AG08395 (cell line): ENCODE measurements around the gene NR2F1.
A peak's percentile ranks its signal among the peaks of the same experiment; 100 is the strongest.

Experiments
- DNase-seq: peaks from one replicate; pipeline ENCODE4 v3.0.0; 2012; ENCODE audit warnings: mixed read lengths, low spot score

NR2F1 gene

DNA sequence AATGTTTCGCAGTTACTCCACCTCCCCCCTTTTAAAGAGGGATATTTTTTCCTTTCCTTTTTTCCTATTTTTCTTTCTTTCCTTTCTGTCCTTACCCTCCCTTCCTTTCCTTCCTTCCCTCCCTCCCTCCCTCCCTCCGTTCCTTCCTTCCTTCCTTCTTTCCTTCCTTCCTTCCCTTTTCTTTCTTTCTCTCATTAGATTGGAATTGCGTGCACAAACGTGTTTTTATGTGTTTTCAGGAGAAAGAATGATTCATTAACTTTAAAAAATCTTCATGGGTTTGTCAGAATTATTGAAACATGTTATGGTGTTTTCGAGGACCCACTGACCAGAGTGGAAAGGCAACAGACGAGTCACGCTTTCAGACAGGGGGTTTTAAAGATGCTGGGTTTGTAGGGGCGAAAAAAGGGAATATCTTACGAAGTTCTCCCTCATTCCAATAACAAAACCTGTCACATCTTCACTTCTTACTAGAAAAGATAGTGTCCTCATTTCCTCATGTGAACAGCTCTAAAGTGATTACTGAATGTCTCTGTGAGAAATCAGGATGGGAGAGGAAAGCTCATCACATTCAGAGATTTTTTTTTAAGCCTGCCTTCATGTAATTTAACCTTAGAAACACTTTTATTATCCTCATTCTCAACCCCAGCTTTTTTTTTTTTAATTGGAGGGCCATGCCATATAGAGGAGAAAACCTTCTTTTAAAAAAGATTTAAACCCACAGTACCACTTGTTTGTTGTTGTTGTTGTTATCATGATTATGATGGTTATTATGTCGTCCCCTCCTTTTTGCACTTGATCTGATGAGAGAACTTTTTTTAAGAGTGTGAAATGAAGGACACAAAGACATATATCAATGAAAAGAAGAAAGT, 21.9 kb downstream of the NR2F1 start:
- no peak for DNase-seq

DNA sequence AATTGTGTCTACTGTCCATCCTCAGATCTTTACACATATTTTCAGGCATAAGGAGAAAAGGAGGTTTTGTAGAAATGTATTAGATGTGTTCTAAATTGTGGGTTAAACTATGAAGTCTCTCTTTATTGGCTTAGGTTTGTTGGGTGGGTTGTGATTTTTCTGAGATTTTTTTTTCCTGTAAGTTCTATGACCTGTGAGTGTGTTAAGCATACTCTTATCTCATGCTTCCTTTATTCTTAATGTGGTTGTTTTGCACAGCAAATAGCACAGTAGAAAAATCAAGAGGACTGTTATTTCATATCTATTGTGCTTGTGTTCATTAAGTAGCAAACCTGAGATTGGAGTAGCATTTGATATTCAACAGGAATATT, 23.3 kb downstream of the NR2F1 start:
- DNase-seq, result no peak

DNA sequence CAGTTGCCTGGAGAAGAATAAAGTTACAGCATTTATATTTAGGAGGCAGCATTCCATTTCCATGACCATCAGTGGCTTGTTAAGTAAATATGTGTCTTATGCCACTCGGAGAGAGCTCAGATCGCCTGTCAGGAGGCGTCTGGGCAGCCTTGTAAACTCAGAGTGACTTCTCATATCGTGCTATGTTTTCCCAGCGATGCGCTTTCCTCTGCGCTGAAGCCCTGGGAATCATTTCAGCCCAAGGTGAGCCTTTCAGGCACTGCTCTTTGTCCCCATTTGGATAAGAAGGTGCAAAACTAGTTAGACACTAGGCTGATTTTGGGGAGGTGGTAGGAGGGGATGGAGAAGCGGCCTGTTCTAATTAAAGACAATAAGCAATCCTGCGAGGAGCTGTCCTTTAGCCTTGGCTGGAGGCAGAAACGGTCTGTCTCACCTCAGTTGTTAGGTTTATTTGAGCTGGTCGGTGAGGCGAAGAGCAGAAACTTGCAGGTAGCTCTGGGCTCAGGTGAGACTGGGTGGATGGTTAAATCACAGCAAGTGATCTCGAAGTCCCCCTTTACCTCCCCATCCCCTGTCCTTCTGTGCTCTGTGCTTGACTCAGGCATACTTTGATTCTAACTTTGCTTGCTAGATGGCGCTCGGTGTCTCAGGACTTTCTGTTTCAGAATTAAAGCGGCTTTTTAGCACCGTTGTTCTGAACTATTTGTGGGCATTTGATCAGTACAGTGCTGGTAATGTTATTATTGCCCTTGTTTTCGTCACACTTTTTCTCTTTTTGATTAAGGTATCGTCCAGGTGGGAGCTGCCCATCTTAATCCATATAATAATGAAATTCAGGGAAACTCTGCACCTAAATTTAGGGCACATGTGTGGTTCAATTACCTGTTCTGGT, 24.6 kb downstream of the NR2F1 start:
- DNase-seq, result peak; percentile 49

DNA sequence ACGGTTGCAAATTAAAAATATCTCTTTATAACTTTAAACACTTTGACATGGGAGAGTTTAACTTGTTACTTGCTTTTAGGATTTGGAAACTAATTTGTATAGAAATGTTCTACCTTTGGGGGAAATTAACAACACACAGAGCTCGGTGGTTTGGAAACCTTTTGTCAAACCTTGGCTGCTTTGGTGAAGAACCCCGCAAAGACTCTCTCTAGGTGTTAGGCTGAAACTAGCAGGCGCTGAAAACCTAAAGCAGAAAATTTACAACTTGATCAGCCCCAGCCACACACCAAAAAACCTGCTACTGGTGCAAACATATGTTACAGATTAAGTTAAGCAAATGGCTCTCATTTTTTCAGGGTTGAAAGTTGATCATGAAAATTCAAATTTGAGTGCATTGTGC, 25.8 kb downstream of the NR2F1 start:
- no peak for DNase-seq

DNA sequence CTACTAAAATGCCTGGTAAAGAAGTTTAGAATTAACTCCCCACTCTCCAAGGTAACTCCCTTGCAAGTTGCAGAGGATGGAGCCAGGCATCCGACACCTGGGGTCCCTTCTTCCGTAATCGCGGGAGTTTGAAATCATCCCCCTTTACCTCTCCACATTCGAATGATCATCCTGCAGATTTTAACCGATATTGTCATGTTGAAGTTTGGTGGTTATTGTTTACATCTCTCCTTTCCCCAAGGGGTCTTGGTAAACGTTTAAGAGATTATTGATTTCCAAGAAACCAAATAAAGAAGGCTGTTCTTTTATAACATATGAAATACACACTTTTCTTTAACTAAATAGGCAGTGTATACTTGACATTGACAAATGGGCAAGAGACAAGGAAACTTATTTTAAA, 26.7 kb downstream of the NR2F1 start:
- DNase-seq, result no peak

DNA sequence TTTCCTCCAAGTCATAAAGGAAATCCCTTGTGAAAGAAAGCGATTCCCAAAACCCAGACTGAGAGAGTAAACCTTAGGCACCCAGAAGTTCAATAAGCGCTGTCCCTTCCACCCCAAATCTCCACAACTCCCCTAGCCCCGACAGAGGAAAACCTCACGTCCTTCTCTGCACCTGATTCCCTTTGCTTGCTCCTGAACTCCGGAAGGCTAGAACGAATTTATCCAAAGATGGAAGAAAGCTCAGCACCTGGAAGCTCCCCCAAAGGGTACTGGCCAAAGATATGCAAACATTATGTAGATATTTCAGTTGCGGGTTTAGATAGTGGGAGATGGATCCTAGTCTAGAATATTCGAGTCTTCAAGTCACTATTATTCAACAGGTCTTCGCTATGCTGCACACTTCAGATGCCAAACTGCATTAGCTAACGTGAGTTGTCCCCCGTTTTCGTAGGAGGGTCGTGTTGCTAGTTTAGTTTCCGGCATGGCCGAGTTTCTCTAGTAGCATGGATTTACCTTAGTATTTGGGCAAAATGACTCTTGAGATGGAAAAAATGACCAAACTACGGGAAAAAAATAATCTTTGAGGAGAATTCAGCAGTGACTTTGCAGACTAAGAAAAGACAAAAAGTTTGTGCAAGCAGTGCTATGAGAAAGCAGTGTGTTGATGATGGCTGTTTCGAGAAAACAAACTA, 27.7 kb downstream of the NR2F1 start:
- no peak for DNase-seq

DNA sequence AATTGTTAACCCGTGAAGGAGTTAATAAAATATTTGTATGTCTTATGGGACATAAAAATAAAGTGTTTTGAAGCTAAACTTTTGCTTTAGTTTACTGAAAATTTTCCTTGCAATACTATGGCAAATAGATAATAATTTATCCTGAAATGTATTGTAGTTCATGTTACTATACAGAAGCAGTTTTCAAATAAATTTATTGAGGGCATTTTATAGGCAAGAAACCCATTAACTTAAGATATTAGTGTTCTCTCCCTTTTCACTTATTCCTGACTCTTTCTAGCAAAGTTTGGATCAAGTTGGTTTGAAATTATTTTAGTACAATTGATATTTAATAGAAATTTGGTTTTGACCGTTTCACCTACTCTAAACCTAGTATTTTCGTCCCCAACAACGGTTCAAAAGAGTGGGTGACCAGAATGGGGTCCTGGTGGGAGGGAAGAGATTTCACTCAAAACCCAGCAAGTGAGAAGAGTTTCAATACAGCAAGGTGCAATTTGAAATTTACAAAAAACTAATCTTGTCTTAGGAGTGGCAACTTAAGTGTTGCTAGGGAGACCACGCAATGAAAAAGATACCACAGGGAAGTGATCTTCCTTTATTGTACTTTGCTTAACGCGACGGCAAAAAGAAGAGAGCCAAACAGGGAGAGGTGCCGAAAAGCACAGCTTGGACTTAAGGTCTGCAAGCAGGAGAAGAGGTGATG, 28.4 kb downstream of the NR2F1 start:
- no peak for DNase-seq

DNA sequence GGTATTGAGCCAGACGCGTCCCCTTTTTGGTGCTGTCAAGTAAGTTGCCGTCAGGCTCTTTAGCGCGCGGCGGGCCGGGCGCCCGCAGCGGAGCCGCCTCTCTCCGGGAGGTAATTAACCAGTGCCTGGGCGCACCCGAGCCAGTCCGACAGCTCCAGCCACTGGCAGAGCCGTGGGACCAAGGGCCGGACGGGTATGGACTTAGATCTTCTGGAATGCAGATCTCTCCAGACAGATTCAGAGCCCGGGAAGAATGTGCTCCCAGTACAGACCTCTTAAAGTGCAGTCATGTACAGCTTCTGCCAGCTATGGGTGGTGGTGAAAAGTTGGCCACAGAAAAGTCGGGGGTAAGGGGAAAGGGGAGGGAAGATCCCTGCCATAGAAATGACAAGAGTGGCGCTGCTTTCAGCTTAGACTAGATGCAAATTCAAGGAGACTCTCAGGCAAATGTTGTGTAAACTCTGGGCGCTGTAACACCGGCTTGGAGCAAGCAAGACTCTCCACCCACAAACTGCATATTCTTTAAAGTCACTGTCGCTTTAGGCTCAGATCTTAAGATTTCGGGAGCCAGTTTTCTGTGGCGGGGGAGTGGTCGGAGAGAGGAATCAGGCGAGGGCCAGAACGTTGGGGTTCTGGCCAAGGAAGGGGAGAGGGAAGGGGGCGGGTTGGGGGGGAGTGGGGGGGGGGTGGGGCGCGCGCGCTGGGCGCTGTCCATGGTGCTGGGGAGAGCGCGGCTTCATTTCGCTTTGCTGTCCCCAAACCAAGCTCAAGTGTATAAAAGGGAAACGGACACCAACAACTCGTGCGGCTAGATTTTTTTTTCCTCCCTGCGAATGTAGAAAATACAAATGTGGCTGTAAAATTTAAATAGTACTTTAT, 29.2 kb downstream of the NR2F1 start:
- DNase-seq, result no peak

DNA sequence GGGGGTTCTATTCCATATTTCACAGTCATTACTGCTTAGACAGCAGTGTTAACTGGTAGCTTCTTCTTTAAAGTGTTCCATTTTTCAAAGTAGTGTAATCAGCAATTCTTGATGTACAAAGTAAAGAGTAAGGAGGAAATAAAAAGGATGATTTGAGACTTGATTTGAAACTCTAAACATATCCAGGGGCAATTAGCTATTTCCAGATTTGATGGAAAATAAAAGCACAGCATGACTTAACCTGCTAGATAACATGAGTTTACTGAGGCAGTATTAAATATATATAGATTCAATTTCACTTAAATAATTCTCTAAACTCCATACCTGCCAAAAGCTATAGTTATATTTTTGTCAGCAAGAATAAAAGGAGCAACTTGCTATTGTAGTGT, 29.8 kb downstream of the NR2F1 start:
- no peak for DNase-seq

DNA sequence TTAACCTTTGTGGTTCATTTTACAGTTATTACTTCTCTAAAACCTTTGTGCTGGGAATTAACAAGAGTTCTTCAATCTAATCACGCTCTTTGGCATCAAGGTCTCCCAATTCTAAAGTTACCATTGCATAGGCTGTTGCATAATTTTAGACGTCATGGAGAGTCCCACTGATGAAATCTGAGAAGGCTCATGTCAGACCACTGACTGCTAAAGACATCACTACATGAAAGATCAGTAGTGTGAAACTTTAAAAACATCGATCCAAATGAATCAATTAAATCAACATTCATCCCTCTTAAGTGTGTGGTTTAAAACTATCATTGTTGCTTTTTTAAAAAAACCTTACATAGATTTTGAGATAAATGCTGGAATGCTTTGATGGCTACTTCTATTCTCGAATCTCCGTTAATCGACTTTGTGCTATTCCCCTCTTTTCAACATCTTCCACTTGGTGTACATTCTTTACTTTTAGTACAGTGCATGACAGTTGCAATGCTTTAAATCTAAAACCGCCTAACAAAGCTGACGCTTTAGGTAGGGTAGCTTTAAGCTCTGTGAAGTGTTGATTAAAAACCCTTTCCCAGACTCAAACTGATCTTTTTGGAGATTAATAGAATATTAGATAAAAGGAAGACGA, 33.6 kb downstream of the NR2F1 start:
- no peak for DNase-seq

DNA sequence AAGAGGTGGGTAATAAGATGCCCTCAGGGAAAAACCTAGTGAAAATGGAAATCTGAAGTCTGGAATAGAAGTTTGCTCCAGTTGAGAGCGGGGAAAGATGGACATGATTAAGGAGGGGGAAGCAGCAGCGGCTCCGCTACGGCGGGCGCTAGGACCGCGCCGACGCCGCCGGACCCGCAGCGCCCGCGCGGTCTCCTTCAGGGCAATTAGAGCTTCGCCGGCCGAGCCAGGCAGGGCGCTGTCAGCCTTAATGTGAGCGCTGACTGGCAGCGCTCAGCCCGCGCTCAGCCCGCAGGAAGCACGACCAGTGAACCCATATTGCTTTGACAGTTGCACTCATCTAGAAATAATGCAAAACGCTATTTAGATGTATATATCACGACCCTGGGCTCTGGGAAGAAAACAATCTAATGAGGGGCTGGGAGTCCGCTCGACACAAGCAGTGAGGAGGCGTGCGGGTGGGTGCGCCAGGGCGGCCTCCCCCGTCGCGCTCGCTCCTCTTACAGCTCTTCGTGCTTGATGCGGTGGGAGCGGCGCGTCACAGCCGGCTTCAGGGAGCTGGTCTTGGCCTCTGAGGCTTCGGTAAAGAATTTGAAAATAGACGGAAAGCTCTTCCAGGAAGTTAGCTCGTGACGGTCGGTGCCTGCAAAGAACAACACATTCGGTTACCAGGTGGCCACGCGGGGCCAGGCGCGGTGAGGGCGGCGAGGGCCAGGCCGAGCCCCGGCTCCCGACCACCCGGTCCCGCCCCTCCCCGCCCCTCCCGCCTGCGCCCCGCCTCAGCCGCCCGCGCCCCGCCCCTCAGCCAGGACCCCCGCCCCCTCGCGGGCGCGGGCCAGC, 37.7 kb downstream of the NR2F1 start:
- DNase-seq, result peak; percentile 65

DNA sequence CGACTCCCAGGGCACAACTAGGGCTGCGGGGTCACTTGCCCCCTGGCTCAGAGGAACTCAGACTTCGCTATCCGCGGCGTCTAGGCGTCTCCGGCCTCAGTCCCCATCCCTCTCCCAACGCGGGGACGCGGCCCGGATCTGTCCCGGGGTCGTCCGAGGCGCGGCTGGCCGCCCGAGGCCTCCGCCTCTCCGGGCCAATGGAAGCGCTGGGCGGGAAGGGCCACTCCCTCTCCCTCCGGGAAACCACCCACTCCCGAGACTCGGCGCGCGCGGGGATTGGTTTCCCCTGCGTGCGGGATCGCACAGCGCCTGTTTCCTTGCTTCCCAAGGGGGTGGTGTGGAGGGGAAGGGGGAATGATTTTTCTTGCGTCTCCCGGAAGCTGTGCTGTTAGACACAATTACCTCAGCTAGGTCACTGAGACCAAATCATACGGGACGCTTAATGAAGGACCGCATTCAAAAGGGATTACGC, 38.3 kb downstream of the NR2F1 start:
- peak; percentile 33 for DNase-seq

DNA sequence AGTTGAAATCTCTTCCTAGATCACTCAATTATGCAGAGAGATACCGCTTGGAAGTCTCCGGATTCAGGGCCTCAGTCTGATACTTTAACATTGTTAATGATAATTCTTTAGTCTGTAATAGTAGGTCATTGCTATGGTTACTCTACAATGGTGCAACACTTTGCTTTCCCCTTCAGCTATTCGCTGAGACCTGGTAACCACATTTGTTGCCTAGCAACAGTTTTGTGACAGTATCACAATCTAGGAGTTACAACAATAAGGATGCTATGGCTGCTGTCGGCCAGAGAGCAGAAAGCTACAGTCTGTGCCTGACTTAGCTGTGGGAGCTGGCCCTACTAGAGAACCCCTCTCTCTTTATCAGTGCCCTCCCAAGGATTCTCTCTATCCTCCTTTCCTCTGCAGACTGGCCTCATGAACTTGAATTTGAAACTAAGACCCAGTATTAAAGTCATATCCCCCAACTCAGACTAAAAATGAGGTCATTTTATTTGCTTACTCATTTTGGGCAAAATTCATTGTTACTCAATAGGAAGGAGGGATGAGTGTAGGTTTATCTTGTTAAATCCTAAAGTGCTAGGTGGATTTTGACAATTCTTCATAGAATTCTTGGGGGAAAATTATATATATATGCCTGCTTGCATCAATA, 39.3 kb downstream of the NR2F1 start:
- DNase-seq, result peak; percentile 44

DNA sequence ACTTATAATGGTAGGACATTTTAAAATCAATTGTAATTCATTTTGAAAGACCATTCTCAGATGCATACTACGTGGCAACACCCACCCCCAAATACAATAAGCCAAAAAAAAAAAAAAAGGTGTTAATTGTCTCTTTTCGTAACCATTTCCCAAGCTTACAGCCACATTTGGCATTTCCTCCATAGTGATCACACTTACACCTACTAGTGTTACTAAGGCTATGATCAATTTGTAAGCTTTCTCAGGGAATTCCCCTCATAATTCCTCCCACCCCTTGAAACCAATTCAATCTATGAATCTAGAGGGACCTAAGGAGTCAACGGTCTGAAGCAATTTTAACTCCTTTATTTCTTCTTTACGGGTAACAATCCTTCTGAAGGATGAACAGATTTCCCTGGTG, 40.1 kb downstream of the NR2F1 start:
- DNase-seq, result no peak

DNA sequence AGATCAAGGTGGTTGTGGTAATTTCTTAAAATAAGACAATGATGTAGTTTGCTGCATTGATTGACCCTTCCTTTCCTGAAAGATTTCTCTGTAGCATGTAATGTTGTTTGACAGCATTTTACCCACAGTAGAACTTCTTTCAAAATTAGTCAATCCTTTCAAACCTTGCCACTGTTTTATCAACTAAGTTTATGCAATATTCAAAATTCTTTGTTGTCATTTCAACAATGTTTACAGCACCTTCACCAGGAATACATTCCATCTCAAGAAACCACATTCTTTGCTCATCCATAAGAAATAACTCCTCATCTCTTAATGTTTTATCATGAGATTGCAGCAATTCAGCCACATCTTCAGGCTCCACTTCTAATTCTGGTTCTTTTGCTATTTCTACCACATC, 43.8 kb downstream of the NR2F1 start:
- DNase-seq, result no peak

DNA sequence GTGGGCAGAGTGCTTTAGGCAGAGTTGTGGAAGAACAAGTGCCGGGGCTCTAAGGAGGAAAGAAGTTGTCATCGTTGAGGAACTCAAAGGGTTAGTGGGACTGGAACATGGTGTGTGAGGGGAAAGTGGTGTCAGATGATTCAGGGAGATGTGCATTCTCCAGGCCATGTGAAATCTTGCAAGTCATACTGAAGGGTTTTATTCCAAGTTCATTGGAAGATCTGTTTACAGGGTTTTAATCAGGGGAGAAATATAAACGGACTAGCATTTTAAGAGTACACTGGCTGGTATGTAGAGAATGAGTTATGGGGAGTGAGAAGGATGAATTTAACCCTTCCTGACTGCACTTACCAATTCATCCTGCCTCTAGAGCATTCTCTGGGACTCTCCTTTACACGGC, 49.3 kb downstream of the NR2F1 start:
- DNase-seq, result no peak

DNA sequence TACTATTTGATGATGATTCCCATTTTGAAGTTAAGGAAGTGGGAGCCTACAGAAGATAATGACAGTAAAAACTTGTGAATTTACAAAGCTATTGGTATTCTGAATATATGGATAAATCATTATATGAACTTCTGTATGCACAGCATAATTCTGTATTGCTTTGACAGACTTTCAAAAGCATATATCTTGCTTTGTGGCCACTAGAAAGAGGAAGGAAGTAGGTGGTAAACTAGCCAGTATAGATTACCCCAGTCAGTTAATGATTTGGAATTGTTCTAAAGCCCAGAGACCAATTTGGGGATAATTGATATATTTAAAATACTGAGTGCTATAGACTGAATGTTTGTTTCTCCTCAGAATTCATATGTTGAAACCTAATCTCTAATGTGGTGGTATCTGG, 53.0 kb downstream of the NR2F1 start:
- no peak for DNase-seq

DNA sequence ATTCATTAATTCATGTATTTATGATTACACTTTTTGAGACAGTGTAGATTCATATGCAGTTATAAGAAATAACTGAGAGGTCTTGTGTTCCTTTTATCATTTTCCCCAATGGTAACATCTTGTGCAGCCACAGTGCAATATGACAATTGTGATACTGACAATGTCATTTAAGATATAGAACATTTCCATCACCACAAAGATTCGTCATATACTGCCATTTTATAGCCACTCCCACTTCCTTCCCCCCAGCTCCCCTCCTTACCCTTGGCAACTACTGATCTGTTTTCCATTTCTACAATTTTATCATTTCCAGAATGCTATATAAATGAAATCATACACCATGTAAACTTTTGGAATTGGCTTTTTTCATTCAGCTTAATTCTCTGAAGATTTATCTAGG, 53.8 kb downstream of the NR2F1 start:
- DNase-seq, result no peak

DNA sequence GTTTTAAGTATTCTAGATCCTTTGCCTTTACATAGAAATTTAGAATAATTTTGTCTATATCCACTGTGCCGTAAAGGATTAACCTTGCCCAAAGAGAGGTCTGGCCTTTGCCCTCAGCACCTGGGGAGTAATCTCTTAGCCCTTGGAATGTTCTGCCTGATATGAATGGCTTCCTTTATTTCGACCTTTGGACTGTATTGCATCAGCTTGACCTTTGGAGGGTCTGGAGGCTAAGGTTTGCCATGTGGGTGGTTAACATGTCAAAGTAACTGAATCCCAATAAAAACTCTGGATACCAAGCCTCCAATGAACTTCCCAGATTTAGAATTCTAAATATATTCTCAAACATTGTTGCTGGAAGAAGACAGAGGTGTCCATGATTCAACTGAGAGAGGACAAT, 54.7 kb downstream of the NR2F1 start:
- no peak for DNase-seq
